GM12892 (cell line): Measurements from ENCODE around the gene TMEM242.

Experiments
- POLR2A ChIP-seq: IDR thresholded peaks from 2 replicates; pipeline ENCODE4 v1.6.1; 2011; ENCODE audit warnings: low read depth, low read length, control low read depth
- POLR2AphosphoS5 ChIP-seq: IDR thresholded peaks from 2 replicates; pipeline ENCODE4 v1.6.1; 2011; ENCODE audit warnings: low read depth, low read length, control low read depth

GRCh38 chr6:157329829-157330228 is 6.5 kb upstream of the TMEM242 start:
- TF ChIP-seq POLR2A = no peak
- no peak for TF ChIP-seq POLR2AphosphoS5
